GM23248 (cell line): ENCODE data around the gene PAXIP1.

ENCODE experiments used
- EZH2 ChIP-seq: fragments of 200-600 bp; sonication (generic); IDR thresholded peaks from 2 replicates; pipeline ENCODE4 v1.6.1; 2018; ENCODE audit warnings: antibody characterized with exemption, mild to moderate bottlenecking; ENCODE audit not compliant: insufficient read depth, poor library complexity, severe bottlenecking
- EZH2phosphoT487 ChIP-seq: fragments of 200-600 bp; sonication (generic); IDR thresholded peaks from 2 replicates; pipeline ENCODE4 v1.6.1; 2018; ENCODE audit warnings: antibody characterized with exemption, moderate library complexity, mild to moderate bottlenecking, low read depth; ENCODE audit not compliant: insufficient read depth

- TF ChIP-seq EZH2 = no peak
- TF ChIP-seq EZH2phosphoT487 = no peak
These were observed 100.3 kb downstream of the PAXIP1 start for GRCh38 chr7:154902600-154903082.
